Measurements from ENCODE around the gene MACROH2A1. TPM values are rescaled to one million over a fixed set of nuclear protein-coding genes. Genes with fewer than 3 reads are reported as not detected.

Gene MACROH2A1
- polyA plus RNA-seq, 1 of the 3 experiments (the other 2 are of a cell fraction), result 165 TPM

- Histone ChIP-seq H4K20me1 (ENCODE audit: insufficient read depth) (peaks cover 28% of the 10 kb centered on the region), H3K9me3 (no peaks in the 10 kb centered on the region), H3K27ac (ENCODE audit: low read depth in 2 of 2, low read length in 1 of 2) (peak overlapping the region; percentile 4 to 66; a peak in 2 of 4 replicates), H3K4me1 (ENCODE audit: control insufficient read depth in 1 of 2, insufficient read depth in 2 of 2, low read depth in 1 of 2, low read length in 1 of 2) (peaks cover 33 to 36% of the 10 kb centered on the region in 2 experiments), H3K36me3 (replicated peaks in 1 of 2; ENCODE audit: control insufficient read depth in 1 of 2, insufficient read depth in 2 of 2, low read length in 1 of 2) (peaks cover 45 to 76% of the 10 kb centered on the region in 2 experiments), H3K4me2 (peak overlapping the region; percentile 63), H3K9me2 (no peaks in the 10 kb centered on the region), H2AFZ (ENCODE audit: low read depth) (no peak overlapping the region), H3K4me3 (ENCODE audit: low read depth in 2 of 2, low read length in 1 of 2) (no peak overlapping the region), H3F3A (replicated peaks; ENCODE audit: insufficient read depth) (peaks cover 10% of the 10 kb centered on the region), H3K9ac (0 out of 2 replicates have a peak overlapping the region, but pooled peaks have one; percentile 6), H3K79me2 (ENCODE audit: insufficient read depth) (peaks cover 97% of the 10 kb centered on the region), H3K27me3 (ENCODE audit: insufficient read depth) (no peaks in the 10 kb centered on the region)
- TF ChIP-seq NFIC (IDR thresholded peaks at IDR 0.05; ENCODE audit: borderline replicate concordance), result peak; percentile 69; the same call in 1 of the 2 replicates
- no peak for TF ChIP-seq RAD21 (IDR thresholded peaks at IDR 0.05; ENCODE audit: low read length)
- ChIA-PET CTCF (interaction anchor here (1.1 kb wide), 1 partner anchor 17 kb away, joined by 4 read pairs; no protein-coding TSS in a partner anchor), POLR2A (interaction anchor here (0.6 kb wide), 1 partner anchor 24 kb away, joined by 3 read pairs; no protein-coding TSS in a partner anchor)
- 79% methylated on average over 7 of the region's 8 CpGs for WGBS (ENCODE audit: low lambda C conversion rate)
- no peak for DNase-seq
Measured at GRCh38 chr5:135386886-135387628, 12.0 kb downstream of the MACROH2A1 start.

- CTCF ChIA-PET, result interaction anchor here (1.1 kb wide), 1 partner anchor 16 kb away, joined by 4 read pairs; no protein-coding TSS in a partner anchor
- WGBS (ENCODE audit: low lambda C conversion rate), result 93% methylated on average over 3 of the region's 3 CpGs
- H3K36me3 ChIP-seq (replicated peaks in 1 of 2; ENCODE audit: control insufficient read depth in 1 of 2, insufficient read depth in 2 of 2, low read length in 1 of 2), result peaks cover 51 to 84% of the 10 kb centered on the region in 2 experiments
Measured at GRCh38 chr5:135386096-135386495, 12.9 kb downstream of the MACROH2A1 start.

More at GRCh38 chr5:135386096-135386495, 12.9 kb downstream of the MACROH2A1 start:
- POLR2A ChIA-PET, result no interaction called here
- H3K4me3 ChIP-seq (ENCODE audit: low read depth in 2 of 2, low read length in 1 of 2), result no peak overlapping the region
- peaks cover 23 to 28% of the 10 kb centered on the region in 2 experiments for H3K4me1 ChIP-seq (ENCODE audit: control insufficient read depth in 1 of 2, insufficient read depth in 2 of 2, low read depth in 1 of 2, low read length in 1 of 2)
- H3K27me3 ChIP-seq (ENCODE audit: insufficient read depth), result no peaks in the 10 kb centered on the region
- peaks cover 10% of the 10 kb centered on the region for H3F3A ChIP-seq (replicated peaks; ENCODE audit: insufficient read depth)
- H2AFZ ChIP-seq (ENCODE audit: low read depth), result no peak overlapping the region
- H3K9ac ChIP-seq, result no peak overlapping the region
- H3K27ac ChIP-seq (ENCODE audit: low read depth in 2 of 2, low read length in 1 of 2), result peak overlapping the region in 1 of 2 experiments; percentile 66; a peak in 2 of 4 replicates
- peaks cover 96% of the 10 kb centered on the region for H3K79me2 ChIP-seq (ENCODE audit: insufficient read depth)
- no peak for DNase-seq
- H3K9me2 ChIP-seq, result no peaks in the 10 kb centered on the region
- H3K9me3 ChIP-seq, result no peaks in the 10 kb centered on the region
- TF ChIP-seq CHD2 (IDR thresholded peaks at IDR 0.05; ENCODE audit: low read length, partially characterized antibody), result no peak
- TF ChIP-seq SIN3A (IDR thresholded peaks at IDR 0.05; ENCODE audit: borderline replicate concordance, low read depth, low read length), result no peak
- no peak for TF ChIP-seq RXRA (IDR thresholded peaks at IDR 0.05; ENCODE audit: borderline replicate concordance, low read depth)
- no peak for TF ChIP-seq USF2 (IDR thresholded peaks at IDR 0.05; ENCODE audit: borderline replicate concordance, low read depth, low read length)
- no peak for TF ChIP-seq TCF12 (IDR thresholded peaks at IDR 0.05)
- TF ChIP-seq FOXM1 (IDR thresholded peaks at IDR 0.05; ENCODE audit: low read depth), result no peak
- no peak for TF ChIP-seq YY1 (IDR thresholded peaks at IDR 0.05; ENCODE audit: low read depth)
- no peak for TF ChIP-seq NRF1 (IDR thresholded peaks at IDR 0.05; ENCODE audit: low read depth, low read length)
- TF ChIP-seq GABPA (IDR thresholded peaks at IDR 0.05; ENCODE audit: low read depth), result no peak
- TF ChIP-seq RAD21 (IDR thresholded peaks at IDR 0.05; ENCODE audit: low read length), result no peak
- TF ChIP-seq, protein P1, sequence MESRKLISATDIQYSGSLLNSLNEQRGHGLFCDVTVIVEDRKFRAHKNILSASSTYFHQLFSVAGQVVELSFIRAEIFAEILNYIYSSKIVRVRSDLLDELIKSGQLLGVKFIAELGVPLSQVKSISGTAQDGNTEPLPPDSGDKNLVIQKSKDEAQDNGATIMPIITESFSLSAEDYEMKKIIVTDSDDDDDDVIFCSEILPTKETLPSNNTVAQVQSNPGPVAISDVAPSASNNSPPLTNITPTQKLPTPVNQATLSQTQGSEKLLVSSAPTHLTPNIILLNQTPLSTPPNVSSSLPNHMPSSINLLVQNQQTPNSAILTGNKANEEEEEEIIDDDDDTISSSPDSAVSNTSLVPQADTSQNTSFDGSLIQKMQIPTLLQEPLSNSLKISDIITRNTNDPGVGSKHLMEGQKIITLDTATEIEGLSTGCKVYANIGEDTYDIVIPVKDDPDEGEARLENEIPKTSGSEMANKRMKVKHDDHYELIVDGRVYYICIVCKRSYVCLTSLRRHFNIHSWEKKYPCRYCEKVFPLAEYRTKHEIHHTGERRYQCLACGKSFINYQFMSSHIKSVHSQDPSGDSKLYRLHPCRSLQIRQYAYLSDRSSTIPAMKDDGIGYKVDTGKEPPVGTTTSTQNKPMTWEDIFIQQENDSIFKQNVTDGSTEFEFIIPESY (IDR thresholded peaks at IDR 0.05; ENCODE audit: borderline replicate concordance, low read depth), result no peak
- TF ChIP-seq USF1 (IDR thresholded peaks at IDR 0.05; ENCODE audit: borderline replicate concordance, low read depth), result no peak
- no peak for TF ChIP-seq POLR2AphosphoS5 (IDR thresholded peaks at IDR 0.05; ENCODE audit: low read depth, low read length)
- H3K4me2 ChIP-seq, result peak overlapping the region; percentile 63; the same call in 1 of the 2 replicates
- peaks cover 19% of the 10 kb centered on the region for H4K20me1 ChIP-seq (ENCODE audit: insufficient read depth)

Measured in SK-N-SH (cell line).